Measurements from ENCODE around the gene GYPE.
"Not testable (repeated sequence)": the region's sequence is repeated elsewhere in the genome, so short reads cannot be mapped to it uniquely, and the experiment has no call there.

The GYPE gene

DNA sequence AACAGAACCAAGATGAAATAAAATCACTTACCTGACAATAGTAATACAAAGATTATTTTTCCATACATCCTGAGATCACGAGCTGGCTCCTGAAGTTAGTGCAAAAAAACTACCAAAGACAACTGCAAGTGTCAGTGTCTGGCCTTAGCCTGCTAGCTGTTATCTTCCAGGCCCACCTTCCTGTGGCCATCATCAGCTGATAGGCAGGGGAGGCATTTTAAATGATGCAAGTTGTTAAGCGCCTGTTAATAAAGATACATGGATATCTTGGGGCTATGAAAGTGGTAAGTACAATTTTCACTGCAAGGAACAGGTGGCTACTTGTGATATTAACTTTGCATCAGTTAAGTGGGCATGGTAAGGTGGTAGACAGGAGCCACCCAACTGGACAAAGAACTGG lies at the start of gene GYPE:
GYPE (minus strand) TSS at position 120 of the 400 bp plus-strand sequence; CDS start at position 68, 52 bp downstream.
- not testable (repeated sequence) for DNase-seq

DNA sequence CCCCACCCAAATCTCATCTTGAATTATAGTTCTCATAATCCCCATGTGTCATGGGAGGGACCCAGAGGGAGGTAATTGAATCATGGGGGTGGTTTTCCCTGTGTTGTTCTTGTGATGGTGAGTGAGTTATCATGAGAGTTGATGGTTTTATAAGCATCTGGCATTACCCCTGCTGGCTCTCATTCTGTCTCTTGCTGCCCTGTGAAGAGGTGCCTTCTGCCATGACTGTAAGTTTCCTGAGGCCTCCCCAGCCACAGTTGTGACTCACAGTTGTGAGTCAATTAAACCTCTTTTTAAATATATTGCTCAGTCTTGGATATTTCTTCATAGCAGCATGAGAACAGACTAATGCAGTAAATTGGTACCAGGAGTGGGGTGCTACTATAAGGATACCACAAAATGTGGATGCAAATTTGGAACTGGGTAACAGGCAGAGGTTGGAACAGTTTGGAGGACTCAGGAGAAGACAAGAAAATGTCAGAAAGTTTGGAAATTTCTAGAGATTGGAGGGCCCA lies 46.2 kb upstream of the GYPE start:
- not testable (repeated sequence) for DNase-seq

DNA sequence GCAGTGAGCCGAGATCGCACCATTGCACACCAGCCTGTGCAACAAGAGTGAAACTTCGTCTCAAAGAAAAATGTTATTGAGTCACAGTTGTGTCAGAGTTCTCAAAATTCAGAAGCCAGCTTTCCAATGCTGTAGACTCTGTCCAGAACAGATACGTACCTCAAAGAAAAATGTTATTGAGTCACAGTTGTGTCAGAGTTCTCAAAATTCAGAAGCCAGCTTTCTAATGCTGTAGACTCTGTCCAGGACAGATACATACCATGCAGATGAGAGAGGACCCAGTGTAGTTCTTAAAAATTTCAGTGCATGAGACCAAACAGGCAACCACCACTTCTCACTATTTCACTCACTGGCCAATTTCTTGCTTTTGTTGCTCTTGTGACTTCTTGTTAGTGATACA lies 45.6 kb upstream of the GYPE start:
- not testable (repeated sequence) for DNase-seq

DNA sequence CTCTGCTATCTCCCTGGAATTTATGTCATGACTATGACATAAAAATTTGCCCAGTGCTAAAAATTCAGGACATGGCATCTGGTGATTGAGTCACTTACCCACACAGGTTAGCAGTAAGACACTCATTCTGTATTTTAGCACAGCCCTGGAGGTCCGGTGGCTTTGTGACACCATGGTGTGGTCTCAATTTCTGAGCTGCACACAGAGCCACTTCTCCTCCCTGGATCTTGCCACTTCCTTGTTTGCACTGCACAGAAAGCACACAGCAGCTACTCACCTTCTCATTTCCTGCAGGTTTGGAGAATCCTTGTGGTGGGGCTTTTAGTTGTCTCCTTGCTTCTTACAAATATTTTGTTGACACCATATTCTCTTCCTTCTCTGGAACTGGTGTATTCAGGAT lies 44.8 kb upstream of the GYPE start:
- DNase-seq, result not testable (repeated sequence)

DNA sequence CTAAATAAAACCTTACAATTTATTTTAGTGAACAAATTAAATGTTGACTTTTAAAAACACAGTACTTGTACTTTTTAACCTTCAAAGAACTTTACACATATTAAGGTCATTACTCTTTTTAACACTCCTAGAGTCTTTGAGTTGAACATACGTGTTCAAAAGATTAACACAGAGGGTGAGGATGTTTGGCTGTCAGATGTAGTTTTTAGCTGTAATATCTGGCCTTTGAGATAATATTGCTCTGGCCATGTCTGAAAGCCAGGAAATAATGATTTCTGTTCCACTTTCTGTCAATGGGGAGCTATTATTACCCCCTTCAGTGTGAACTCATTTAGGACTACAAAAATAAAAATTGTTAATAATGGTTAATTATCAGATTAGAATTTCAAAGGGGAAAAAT lies 42.1 kb upstream of the GYPE start:
- not testable (repeated sequence) for DNase-seq

DNA sequence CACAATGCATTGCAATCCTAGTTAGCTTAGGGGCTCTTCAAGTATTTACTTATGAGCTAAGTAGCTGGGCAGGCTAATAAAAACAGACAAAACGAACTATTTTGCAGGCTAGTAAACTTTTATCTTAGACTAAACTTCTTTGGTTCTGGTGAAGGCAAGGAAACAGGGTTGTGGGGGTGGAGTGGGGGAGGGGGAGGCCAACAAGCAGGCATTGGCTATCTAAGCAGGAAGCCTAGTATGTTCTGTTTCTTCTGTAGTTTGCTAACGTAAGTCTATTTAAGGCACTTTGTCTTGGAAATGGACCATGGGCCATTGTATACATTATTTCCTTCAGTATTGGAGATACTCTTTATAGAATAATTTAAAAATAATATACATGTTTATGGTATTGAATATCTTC lies 35.3 kb upstream of the GYPE start:
- DNase-seq, result not testable (repeated sequence)

DNA sequence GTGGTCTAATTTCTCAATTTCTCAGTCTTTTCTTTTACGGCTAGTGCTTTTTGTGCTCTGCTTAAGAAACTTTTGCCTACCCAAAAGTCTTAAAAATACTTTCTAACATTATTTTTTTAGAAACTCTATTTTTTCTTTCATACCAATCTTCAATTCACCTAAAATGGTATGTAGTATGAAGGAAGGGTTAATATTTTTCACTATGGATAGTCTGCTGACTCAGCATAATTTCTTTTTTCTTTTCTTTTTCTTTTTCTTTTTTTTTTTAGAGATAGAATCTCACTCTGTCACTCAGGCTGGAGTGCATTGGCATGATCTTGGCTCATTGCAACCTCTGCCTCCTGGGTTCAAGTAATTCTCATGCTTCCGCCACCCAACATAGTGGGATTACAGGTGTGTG lies 34.2 kb upstream of the GYPE start:
- DNase-seq, result no peak

DNA sequence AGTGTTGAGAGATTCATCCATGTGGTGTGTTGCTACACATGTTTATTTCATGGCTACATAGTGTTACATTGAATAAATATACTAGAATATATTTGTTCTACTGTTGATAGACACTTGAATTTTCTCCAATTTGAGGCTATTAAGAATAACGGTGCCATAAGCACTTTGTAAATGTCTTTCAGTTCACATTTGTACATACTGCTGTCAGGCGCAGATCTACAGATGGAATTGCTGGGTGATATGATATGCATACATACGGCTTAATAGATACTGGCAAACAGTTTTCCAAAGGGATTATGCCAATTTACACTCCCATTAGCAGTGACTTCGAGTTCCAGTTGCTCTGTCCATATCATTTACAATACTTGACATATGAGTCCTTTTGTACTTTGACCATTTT lies 33.5 kb upstream of the GYPE start:
- not testable (repeated sequence) for DNase-seq

DNA sequence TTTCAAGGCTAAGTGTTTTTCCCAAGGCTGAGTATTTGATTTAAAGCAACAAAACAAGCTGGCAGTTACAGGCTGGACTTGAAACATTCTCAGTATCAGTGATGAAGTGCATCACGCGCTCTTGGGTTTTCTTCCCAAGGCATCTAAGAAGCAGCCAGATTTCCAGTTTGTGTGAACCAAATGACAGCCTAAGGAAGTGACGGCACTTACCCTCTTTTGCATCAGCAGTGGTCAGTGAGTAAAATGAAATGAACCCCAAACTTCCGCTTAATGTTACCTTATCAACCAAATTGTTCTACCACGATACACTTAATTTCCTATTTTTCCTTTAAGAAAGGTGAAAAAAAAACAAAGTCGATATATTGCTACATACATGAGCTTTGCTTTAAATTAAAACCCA lies 15.8 kb upstream of the GYPE start:
- no peak for DNase-seq

DNA sequence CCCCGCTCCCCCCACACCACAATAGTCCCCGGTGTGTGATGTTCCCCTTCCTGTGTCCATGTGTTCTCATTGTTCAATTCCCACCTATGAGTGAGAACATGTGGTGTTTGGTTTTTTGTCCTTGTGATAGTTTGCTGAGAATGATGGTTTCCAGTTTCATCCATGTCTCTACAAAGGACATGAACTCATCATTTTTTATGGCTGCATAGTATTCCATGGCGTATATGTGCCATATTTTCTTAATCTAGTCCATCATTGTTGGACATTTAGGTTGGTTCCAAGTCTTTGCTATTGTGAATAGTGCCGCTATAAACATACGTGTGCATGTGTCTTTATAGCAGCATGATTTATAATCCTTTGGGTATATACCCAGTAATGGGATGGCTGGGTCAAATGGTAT lies 11.1 kb upstream of the GYPE start:
- DNase-seq, result not testable (repeated sequence)

DNA sequence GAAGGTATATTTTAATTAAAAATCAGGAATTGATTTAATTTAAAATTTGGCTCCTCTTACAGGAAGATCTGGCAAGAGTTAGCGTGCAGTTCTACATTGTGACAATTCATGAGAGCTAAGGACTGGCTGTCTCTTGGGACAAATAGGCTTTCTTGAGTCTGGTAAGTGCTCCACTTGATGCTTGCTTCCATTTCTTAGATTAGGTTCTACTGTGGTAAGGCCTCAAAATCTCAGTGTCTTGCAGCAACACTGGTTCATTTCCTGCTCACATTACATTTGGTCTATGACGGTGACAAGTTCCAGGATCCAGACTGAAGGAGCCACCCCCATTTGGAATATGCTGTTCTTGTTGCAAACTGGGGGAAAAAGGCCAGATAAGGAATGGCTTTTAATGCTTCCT lies 7.1 kb upstream of the GYPE start:
- not testable (repeated sequence) for DNase-seq

DNA sequence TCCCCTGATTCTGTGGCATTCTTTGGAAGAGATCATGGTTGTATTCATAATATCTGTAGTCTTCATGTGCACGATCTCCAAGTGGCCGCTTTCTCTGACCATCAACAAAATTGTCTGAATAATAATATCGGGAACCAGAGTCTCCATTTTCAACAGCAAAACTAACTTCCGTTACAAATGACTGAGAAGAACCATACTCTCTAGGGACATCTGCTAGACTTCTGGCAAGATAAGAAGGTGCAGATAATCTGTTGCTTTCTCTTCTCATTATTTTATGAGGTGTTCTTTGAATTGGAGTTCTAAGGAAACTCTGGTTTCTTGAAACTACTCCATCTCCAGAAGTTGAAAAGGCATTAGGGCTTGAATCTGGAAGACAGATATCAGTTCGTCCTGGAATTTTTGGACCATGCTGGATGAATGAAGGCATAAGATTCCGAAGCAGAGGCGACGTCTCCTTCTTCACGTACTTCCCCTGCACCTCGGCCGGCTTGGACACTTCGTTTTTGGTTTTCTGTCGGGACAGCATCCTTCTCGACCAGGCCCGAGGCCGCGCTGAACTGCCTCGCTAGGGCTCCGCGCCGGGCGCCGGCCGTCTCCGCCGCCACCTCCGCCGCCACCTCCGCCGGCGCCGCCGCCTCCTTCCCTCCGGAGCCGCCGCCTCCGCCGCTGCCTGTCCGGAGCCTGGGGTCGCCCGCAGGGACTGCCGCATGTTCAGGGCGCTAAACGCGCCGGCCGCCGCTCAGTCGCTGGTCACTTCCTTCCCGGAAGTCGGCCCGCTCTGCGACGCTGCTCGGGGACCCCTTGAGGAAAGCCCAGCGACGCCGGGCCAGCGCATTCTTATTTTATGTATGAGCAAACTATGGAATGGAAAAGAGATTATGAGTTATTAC lies 6.4 kb upstream of the GYPE start:
- peak; percentile 73 for DNase-seq

DNA sequence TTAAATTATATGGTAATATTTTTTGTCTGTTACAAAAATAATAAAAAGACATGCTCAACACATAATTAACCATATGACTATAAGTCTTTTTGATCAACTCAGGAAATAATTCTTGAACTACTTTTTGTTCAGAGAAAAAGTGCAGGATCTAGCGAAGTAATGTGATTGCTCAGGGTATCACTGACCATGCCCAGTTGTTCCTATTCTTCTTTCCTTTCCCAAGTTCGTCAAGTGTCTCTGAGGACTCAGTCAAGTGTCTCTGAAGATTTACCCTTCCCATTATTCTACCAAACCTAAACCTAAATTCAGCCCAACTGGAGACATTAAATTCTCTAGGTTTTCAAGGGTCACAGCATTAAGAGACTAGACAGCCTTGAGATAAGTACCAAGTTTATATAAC lies 5.5 kb upstream of the GYPE start:
- not testable (repeated sequence) for DNase-seq

DNA sequence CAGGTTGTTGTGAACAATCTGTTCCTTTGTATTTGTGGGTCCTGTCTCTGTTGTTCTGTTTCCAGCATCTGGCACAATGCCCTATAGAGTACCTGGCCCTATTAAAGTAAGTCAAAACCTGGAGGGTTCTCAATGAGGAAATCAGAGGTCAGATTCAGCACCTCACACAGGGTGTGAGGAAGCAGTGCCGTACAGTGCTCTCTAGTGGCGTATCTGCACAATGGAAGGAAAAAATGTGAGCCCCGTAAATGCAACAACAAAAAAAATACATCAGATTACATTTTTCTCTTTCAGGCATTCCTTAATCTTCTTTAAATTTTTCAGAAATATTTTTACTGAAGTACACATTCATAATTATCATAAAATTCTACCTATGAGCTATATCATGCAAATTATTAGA lies 2.5 kb upstream of the GYPE start:
- DNase-seq, result not testable (repeated sequence)

DNA sequence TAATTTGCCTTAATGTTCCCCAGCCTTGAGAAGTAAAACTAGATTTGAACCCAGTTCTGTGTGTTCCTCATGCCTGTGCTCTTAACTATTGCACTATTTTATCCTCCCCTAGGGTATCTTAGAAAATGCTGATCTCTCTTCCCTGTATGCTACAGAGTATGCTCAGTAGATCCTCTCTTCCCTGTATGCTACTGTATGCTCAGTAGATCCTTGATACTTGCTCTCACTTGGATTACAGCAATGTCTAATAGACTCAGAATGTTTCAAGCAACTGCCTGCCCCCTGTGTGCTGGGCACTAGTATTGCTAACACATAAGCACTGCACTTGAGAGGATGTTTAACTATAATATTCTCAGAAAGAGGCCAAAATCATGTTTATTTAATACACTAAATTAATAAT lies 928 bp downstream of the GYPE start:
- not testable (repeated sequence) for DNase-seq

DNA sequence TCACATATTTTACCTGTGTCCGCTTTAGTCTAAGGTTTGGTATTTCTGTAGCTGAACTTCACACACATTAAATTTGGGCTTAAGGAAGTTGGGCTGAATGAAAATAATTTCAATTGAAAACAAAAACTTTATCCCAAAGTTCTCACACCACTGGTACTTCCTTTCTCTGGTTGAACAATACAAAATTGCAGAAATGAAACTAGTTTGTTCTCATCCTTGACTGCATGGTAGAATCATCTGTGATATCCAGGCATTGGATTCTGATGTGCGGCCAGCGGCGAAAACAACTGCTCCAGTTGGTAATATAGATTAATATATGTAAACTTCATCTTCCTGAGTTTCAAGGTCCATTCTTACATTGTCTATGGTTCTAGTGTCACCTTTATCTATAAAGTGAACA lies 15.0 kb downstream of the GYPE start:
- DNase-seq, result not testable (repeated sequence)

DNA sequence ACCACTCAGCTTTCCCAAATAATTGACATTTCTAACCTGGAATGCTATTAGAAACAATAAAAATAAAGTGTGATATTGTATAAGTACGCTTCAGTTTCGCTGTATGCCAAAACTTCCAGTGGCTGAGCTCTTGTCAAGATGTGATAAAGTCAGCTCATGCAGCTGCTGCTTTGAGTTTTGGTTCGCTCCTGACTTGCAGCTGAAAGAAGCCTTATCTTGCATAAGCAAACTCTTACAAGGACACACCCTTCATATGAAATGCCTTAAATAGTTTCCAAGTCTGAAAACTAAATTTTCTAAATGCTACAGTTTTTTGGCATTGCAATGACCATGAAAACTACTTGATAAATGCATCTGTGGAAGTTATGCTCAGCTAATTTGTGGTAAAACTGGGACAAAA lies 17.2 kb downstream of the GYPE start:
- DNase-seq, result not testable (repeated sequence)

DNA sequence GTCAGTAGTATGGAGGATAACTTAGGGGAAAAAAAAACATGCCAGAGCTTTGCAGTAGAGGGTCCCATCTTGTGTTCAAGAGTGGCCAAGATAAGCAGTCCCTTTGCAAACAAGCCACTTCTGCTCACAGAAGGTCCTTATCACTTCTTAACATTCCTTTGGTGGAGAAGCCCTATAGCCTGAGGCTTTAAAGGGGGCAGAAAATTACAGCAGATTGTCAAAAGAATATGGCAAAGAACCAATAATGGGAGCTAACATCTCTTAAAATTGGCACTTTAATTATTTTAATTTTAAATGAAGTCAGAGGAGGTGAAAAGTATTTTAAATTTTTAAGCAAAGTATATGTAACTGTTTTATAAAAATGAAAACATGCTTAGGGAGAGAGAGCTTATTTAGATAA lies 20.4 kb downstream of the GYPE start:
- not testable (repeated sequence) for DNase-seq

DNA sequence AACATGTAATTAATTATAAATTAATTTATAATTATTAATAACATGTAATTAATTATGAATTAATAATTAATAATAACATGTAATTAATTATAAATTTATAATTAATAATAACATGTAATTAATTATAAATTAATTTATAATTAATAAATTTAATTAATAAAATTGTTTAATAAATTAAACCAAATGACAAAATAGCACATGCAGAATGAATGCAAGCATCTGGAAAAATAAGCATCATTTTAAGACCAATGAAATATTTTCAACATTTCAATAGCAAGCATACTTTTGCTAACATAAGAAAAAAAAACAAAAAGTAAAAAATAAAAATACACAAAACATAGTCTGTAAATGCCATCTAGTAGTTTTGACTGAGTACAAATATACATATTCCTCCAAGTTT lies 21.8 kb downstream of the GYPE start:
- DNase-seq, result no peak

DNA sequence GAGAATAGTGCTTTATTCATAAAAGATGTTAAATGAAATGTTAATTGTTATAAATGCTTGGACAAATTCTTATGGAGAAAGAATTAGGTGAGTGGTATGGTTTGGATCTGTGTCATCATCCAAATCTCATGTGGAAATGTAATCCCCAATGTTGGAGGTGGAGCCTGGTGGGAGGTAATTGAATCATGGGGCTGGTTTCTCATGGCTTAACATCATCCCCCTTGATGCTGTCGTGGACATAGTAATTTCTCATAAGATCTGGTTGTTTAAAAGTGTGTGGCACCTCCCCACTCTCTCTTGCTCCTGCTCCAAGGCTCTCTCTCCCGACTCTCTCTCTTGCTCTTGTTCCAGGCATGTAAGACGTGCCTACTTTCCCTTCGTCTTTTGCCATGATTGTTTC lies 22.5 kb downstream of the GYPE start:
- no peak for DNase-seq

DNA sequence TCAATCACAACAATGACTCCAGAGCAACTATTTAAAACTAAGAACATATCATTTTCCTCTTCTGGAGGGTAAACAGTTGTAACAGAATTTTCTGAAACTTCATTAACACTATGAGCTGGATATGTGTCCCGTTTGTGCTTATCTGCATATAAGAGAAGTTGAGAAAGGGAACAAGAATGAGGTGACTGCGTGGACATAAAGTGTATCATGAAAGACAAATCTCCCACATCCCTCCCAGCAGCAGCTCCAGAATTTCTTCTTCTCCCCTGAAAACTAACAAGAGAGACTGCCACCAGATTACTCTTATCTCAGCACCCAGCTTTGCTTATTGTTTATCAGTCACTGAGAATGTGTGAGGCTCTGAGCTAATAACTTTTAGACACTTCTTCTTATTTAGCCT lies 25.8 kb downstream of the GYPE start:
- DNase-seq, result not testable (repeated sequence)

DNA sequence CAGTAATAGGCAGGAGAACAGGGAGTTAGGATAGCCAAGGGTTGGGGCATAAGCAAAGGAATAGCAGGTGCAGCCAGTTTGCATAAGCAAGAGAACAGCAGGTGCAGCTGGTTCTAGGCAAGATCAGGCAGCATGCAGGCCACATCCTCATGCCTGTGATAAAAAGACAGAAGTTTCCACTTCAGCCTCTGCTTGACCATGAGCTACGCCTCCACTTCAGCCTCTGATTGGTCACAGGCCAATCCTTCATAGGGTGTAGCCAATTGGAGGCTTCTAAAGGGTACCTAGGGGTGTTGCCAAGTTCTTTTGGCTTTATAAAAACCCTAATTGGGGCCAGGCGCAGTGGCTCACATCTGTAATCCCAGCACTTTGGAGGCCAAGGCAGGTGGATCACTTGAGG lies 30.0 kb downstream of the GYPE start:
- not testable (repeated sequence) for DNase-seq

DNA sequence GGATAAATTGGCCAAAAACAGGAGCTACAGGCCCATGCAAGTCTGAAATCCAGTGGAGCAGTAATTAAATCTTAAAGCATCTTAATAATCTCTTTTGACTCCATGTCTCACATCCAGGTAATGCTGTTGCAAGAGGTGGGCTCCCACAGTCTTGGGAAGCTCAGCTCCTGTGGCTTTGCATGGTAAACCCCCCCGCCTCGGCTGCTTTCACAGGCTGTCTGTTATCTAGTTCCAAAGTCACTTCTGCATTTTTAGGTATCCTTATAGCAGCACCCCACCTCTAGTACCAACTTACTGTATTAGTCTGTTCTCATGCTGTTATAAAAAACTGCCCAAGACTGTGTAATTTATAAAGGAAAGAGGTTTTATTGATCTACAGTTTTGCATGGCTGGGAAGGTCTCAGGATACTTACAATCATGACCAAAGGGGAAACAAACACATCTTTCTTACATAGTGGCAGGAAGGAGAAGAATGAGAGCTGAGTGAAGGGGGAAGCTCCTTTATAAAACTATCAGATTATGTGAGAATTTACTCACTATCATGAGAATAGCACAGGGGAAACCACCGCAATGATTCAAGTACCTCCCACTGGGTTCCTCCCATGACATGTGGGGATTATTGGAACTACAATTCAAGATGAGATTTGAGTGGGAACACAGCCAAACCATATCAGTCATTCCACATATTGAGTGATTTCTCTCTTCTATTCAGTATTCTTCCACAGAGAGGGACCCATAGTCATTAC lies 34.7 kb downstream of the GYPE start:
- DNase-seq, result not testable (repeated sequence)

DNA sequence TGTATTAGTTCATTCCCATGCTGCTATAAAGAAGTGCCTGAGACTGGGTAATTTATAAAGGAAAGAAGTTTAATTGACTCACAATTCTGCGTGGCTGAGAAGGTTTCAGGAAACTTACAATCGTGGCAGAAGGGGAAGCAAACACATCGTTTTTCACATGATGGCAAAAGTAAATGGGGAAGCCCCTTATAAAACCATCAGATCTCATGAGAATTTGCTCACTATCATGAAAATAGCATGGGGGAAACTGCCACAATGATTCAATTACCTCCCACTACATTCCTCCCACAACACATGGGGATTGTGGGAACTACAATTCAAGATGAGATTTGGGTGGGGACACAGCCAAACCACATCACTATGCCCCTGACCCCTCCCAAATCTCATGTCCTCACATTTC lies 35.4 kb downstream of the GYPE start:
- DNase-seq, result not testable (repeated sequence)

Data from activated CD8-positive, alpha-beta memory T cell treated with anti-CD3 and anti-CD28 coated beads, Interleukin-2, amount 50 U/mL, for 48 hours (primary cell).